ENCODE data around the gene CRYBG1. TPM values are rescaled to one million over a fixed set of nuclear protein-coding genes. Genes with fewer than 3 reads are reported as not detected.
A peak's percentile ranks its signal among the peaks of the same experiment; 100 is the strongest.

Gene CRYBG1
- total and polyA plus RNA-seq, 2 of the 13 experiments (the other 11 are each of a cell fraction or from before 2014, with no cell fraction given): 10.1 to 21.9 TPM

DNA sequence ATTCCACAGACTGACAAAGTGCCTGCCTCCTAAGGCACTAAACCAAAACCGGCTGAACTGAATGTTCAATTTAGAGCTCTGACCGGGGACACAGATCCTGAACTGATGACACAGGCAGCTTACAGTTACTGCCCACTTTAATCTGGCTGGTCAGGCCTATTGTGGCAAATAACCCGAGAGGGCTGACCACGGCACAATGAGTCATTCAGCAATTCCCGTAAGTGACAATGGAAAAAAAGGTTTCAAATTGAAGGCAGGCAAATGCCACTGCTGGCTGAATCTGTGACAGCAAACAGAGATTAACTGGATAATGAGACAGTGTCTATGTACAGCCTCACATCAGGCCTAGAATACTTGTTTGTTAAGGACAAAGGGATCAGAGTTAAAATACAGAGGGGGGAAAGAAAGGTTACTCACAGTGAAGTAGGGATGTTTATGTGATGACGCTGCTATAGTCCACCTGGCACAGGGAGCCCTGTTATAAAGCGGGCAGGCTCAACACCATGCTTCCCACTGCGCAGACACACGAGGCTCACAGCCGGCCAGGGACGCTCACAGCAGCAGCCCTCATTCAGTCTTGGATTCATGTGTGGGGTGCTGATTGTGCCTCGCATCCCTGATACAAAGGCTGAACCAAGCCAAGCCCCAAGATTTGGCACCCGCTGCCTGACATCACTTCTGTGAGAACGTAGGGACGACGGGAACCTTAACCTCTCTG lies 214.4 kb downstream of the CRYBG1 start:
- Histone ChIP-seq H3K27ac (ENCODE audit: extremely low read length, insufficient read depth, low read length) (no peak overlapping the region), H3K9me3 (ENCODE audit: low read length) (no peaks in the 10 kb centered on the region), H3K36me3 (replicated peaks in 1 of 2; ENCODE audit: control insufficient read depth in 1 of 2, insufficient read depth in 2 of 2, low read length in 2 of 2) (peaks cover 0 to 4% of the 10 kb centered on the region in 2 experiments; a peak in 4 of 5 replicates), H3K4me2 (ENCODE audit: low read depth, low read length) (0 out of 2 replicates have a peak overlapping the region, but pooled peaks have one; percentile 6), H3K79me2 (ENCODE audit: insufficient read depth, low read length) (no peaks in the 10 kb centered on the region), H4K20me1 (ENCODE audit: insufficient read depth, low read length) (no peaks in the 10 kb centered on the region), H2AFZ (ENCODE audit: low read length) (no peak overlapping the region), H3K9ac (ENCODE audit: insufficient read depth, low read depth, low read length) (no peak overlapping the region), H3K4me3 (replicated peaks in 1 of 3; ENCODE audit: insufficient read depth in 1 of 3, low read depth in 2 of 3, low read length in 3 of 3) (no peak overlapping the region), H3K27me3 (ENCODE audit: control insufficient read depth in 1 of 2, insufficient read depth in 2 of 2, low read length in 2 of 2) (no peaks in the 10 kb centered on the region), H3K4me1 (ENCODE audit: insufficient read depth, low read length) (peaks cover 13% of the 10 kb centered on the region)
- no TSS peak for BruUV-seq (replicated peaks)
- ChIA-PET CTCF (ENCODE audit: low intra/inter-chr PET ratio, low total read pairs) (no interaction called here), POLR2A (no interaction called here)
- TF ChIP-seq, protein P1, sequence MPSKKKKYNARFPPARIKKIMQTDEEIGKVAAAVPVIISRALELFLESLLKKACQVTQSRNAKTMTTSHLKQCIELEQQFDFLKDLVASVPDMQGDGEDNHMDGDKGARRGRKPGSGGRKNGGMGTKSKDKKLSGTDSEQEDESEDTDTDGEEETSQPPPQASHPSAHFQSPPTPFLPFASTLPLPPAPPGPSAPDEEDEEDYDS (CRISPR knock-in tag; IDR thresholded peaks at IDR 0.05): no peak
- TF ChIP-seq SOX13 (IDR thresholded peaks at IDR 0.05) (no peak), SOX13 (CRISPR knock-in tag; conservative IDR thresholded peaks at IDR 0.05 in 1 of 2, IDR thresholded peaks at IDR 0.05 in 1 of 2) (peak in 1 of 2 experiments; percentile 90; a peak in 2 of 4 replicates), ZNF331 (CRISPR knock-in tag; IDR thresholded peaks at IDR 0.05) (peak; percentile 45; the same call in 1 of the 2 replicates), FOSL2 (CRISPR knock-in tag; IDR thresholded peaks at IDR 0.05) (peak; percentile 88), SOX5 (CRISPR knock-in tag; IDR thresholded peaks at IDR 0.05; ENCODE audit: borderline replicate concordance) (peak; percentile 60; the same call in 1 of the 2 replicates), EEA1 (CRISPR knock-in tag; IDR thresholded peaks at IDR 0.05; ENCODE audit: borderline replicate concordance) (no peak), SAP130 (CRISPR knock-in tag; IDR thresholded peaks at IDR 0.05; ENCODE audit: low read depth) (0 out of 2 replicates have a peak, but pooled peaks have one; percentile 22), HMG20A (CRISPR knock-in tag; IDR thresholded peaks at IDR 0.05; ENCODE audit: borderline replicate concordance) (0 out of 2 replicates have a peak, but pooled peaks have one; percentile 36), SMARCE1 (IDR thresholded peaks at IDR 0.05; ENCODE audit: borderline replicate concordance) (no peak)
- TF ChIP-seq, protein P2, sequence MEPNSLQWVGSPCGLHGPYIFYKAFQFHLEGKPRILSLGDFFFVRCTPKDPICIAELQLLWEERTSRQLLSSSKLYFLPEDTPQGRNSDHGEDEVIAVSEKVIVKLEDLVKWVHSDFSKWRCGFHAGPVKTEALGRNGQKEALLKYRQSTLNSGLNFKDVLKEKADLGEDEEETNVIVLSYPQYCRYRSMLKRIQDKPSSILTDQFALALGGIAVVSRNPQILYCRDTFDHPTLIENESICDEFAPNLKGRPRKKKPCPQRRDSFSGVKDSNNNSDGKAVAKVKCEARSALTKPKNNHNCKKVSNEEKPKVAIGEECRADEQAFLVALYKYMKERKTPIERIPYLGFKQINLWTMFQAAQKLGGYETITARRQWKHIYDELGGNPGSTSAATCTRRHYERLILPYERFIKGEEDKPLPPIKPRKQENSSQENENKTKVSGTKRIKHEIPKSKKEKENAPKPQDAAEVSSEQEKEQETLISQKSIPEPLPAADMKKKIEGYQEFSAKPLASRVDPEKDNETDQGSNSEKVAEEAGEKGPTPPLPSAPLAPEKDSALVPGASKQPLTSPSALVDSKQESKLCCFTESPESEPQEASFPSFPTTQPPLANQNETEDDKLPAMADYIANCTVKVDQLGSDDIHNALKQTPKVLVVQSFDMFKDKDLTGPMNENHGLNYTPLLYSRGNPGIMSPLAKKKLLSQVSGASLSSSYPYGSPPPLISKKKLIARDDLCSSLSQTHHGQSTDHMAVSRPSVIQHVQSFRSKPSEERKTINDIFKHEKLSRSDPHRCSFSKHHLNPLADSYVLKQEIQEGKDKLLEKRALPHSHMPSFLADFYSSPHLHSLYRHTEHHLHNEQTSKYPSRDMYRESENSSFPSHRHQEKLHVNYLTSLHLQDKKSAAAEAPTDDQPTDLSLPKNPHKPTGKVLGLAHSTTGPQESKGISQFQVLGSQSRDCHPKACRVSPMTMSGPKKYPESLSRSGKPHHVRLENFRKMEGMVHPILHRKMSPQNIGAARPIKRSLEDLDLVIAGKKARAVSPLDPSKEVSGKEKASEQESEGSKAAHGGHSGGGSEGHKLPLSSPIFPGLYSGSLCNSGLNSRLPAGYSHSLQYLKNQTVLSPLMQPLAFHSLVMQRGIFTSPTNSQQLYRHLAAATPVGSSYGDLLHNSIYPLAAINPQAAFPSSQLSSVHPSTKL (CRISPR knock-in tag; IDR thresholded peaks at IDR 0.05): peak; percentile 33; the same call in 1 of the 2 replicates
- DNase-seq (ENCODE audit: low spot score): peak; percentile 77
- peak; percentile 43; the same call in 2 of the 3 replicates for ATAC-seq
- in situ Hi-C loops (cut with HindIII; ENCODE audit: extremely low pct_ligation_motif_present, low pct_unique_long_range_greater_than_20kb): no loop called here
- intact Hi-C loops (cut with micrococcal nuclease; ENCODE audit: unreplicated experiment): no loop called here
- WGBS (ENCODE audit: low lambda C conversion rate): 69% methylated on average over 10 of the region's 16 CpGs
- FAIRE-seq: no peak
